ENCODE data around the gene NSMCE4A.

The NSMCE4A gene

DNA sequence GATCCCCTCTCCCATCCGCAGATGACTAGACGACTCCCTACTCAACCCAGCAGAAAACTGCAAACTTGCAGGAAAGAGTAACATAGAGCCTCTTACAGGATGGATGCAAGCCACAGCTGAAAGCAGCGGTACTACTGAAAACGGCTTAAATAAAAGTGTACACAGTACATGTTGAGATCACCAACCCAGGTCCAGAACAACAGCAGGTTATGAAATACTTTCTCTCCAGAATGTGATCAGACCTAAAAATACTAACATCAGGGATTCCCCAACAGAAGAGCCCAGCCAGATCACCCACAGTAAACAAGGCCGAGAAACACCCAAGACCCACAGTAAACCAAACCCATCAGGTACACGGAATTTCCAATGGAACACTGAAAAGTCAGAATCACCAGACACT, 60.4 kb downstream of the NSMCE4A start:
- TF ChIP-seq, protein P1, sequence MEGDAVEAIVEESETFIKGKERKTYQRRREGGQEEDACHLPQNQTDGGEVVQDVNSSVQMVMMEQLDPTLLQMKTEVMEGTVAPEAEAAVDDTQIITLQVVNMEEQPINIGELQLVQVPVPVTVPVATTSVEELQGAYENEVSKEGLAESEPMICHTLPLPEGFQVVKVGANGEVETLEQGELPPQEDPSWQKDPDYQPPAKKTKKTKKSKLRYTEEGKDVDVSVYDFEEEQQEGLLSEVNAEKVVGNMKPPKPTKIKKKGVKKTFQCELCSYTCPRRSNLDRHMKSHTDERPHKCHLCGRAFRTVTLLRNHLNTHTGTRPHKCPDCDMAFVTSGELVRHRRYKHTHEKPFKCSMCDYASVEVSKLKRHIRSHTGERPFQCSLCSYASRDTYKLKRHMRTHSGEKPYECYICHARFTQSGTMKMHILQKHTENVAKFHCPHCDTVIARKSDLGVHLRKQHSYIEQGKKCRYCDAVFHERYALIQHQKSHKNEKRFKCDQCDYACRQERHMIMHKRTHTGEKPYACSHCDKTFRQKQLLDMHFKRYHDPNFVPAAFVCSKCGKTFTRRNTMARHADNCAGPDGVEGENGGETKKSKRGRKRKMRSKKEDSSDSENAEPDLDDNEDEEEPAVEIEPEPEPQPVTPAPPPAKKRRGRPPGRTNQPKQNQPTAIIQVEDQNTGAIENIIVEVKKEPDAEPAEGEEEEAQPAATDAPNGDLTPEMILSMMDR (IDR thresholded peaks at IDR 0.05; ENCODE audit: extremely low read depth, missing control alignments), result no peak
- no peak for DNase-seq (ENCODE audit: low spot score)

GRCh38 chr10:121911421-121911697, 63.7 kb downstream of the NSMCE4A start:
- TF ChIP-seq, protein P1 (IDR thresholded peaks at IDR 0.05; ENCODE audit: extremely low read depth, missing control alignments), result no peak
- DNase-seq (ENCODE audit: low spot score), result no peak

- TF ChIP-seq, protein P1 (IDR thresholded peaks at IDR 0.05; ENCODE audit: extremely low read depth, missing control alignments), result no peak
Measured at GRCh38 chr10:121910673-121911420, 64.2 kb downstream of the NSMCE4A start.

More at GRCh38 chr10:121910673-121911420, 64.2 kb downstream of the NSMCE4A start:
- DNase-seq (ENCODE audit: low spot score), result peak; percentile 28

Measured in GM20000 (cell line).